Measurements from ENCODE around the gene ABI3BP.
"Not testable (repeated sequence)": the region's sequence is repeated elsewhere in the genome, so short reads cannot be mapped to it uniquely, and the experiment has no call there.

- TF ChIP-seq POLR2AphosphoS5 (IDR thresholded peaks at IDR 0.05; ENCODE audit: low read depth, low read length); POLR2A (IDR thresholded peaks at IDR 0.05; ENCODE audit: low read depth, low read length); TAF1 (IDR thresholded peaks at IDR 0.05; ENCODE audit: low read depth, low read length); PAX5 (IDR thresholded peaks at IDR 0.05; ENCODE audit: insufficient read depth, low read length, severe bottlenecking); SPI1 (IDR thresholded peaks at IDR 0.05; ENCODE audit: low read depth, low read length); POU2F2 (IDR thresholded peaks at IDR 0.05; ENCODE audit: low read depth, low read length): not testable (repeated sequence)
These were observed 47.1 kb downstream of the ABI3BP start for GRCh38 chr3:100946096-100946495.
